Measurements from ENCODE around the gene MICAL1. TPM values are rescaled to one million over a fixed set of nuclear protein-coding genes. Genes with fewer than 3 reads are reported as not detected.
A peak's percentile ranks its signal among the peaks of the same experiment; 100 is the strongest.

MICAL1 gene
- total and polyA plus RNA-seq, 10 of the 15 experiments (the other 5 are each of a cell fraction or from before 2014, with no cell fraction given), result 0.32 to 71.6 (median 45.3) TPM

DNA sequence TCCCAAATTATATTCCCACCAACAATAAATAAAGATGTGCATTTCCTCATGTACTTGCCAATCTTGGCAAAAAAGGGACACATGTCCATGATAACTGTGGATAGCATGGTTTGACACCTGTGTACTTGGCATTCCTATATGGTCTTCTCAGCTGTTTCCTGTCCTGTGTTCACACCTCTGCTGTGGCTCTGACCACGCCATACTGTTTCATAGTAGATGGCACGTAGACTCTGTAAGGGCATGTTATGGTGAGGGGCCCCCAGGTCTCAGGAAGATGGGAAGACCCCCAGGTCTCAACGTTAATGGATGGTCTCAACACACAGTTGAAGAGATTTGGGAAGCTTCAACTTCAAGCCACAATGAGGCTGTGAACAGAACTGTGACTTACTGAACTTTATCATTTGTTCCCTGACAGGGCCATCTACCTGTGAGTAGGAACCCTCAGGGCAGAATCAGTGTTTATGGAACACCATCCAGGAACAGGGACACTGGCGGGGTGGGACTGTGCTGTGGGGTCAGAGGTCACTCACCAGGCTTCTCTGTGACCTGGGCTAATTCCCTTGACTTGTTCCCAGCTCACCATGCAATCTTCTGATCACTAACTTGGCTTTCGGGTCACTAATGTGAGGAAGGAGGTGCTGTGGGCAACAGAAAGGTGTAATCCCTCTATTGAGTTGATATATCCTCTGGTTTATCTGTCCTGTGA, 15.7 kb upstream of the MICAL1 start:
- Histone ChIP-seq H3K27me3 (replicated peaks in 1 of 2; ENCODE audit: control insufficient read depth in 2 of 2, insufficient read depth in 2 of 2, low read length in 1 of 2) (no peaks in the 10 kb centered on the region), H3K4me1 (ENCODE audit: control insufficient read depth, insufficient read depth, low read length) (peaks cover 28% of the 10 kb centered on the region), H3K4me3 (no peak overlapping the region), H2AFZ (ENCODE audit: control insufficient read depth, low read depth, low read length) (no peak overlapping the region), H3K4me2 (ENCODE audit: control insufficient read depth, insufficient read depth) (no peak overlapping the region), H3K79me2 (ENCODE audit: control insufficient read depth, insufficient read depth, low read length) (peaks cover 33% of the 10 kb centered on the region), H3K9me3 (replicated peaks; ENCODE audit: control insufficient read depth, insufficient read depth, low read length) (no peaks in the 10 kb centered on the region), H3K36me3 (ENCODE audit: control insufficient read depth in 2 of 2, insufficient read depth in 2 of 2, low read length in 1 of 2) (peaks cover 12 to 24% of the 10 kb centered on the region in 2 experiments), H3K27ac (ENCODE audit: control insufficient read depth, insufficient read depth) (peak overlapping the region; percentile 62), H4K20me1 (ENCODE audit: control insufficient read depth, insufficient read depth) (no peaks in the 10 kb centered on the region; the same call in 1 of the 2 replicates), H3K9ac (ENCODE audit: control insufficient read depth, insufficient read depth, low read length) (no peak overlapping the region)
- RAD21 ChIA-PET (ENCODE audit: unreplicated experiment), result interaction anchor here (1.8 to 2.5 kb wide), 2 partner anchors 11 to 20 kb away, joined by 6 to 12 read pairs; no protein-coding TSS in a partner anchor
- FAIRE-seq, result no peak
- 93% methylated on average over 5 of the region's 5 CpGs for WGBS (ENCODE audit: insufficient coverage, insufficient replicate concordance, low lambda C conversion rate, missing lambda C conversion rate)
- SMC1A ChIA-PET (ENCODE audit: uncharacterized antibody, unreplicated experiment), result interaction anchor here (0.6 to 3.0 kb wide), 4 partner anchors 8 to 100 kb away, joined by 3 to 16 read pairs (median 6); no protein-coding TSS in a partner anchor
- ATAC-seq, result no peak
- DNase-seq (ENCODE audit: low read depth, low spot score), result no peak
- POLR2A ChIA-PET, result interaction anchor here (0.6 to 1.0 kb wide), 2 partner anchors 15 to 105 kb away, joined by 3 to 4 read pairs; partner anchors contain the start of gene MICAL1
- no TSS peak for BruUV-seq (replicated peaks)
- intact Hi-C loops (cut with micrococcal nuclease; ENCODE audit: unreplicated experiment) (loop anchor here (10.0 kb wide), 1 partner anchor 714 kb away; the partner anchor contains the start of gene CDC40), in situ Hi-C loops (cut with MboI) (no loop called here)
- TF ChIP-seq RELA (IDR thresholded peaks at IDR 0.05; ENCODE audit: borderline replicate concordance, partially characterized antibody) (no peak), STAT1 (conservative IDR thresholded peaks at IDR 0.05) (no peak), LARP7 (IDR thresholded peaks at IDR 0.05) (no peak), BRCA1 (IDR thresholded peaks at IDR 0.05; ENCODE audit: low read depth, low read length) (no peak), SMAD5 (IDR thresholded peaks at IDR 0.05; ENCODE audit: low read depth) (no peak), SMAD1 (IDR thresholded peaks at IDR 0.05; ENCODE audit: low read depth, partially characterized antibody) (no peak), KAT2A (conservative IDR thresholded peaks at IDR 0.05; ENCODE audit: control insufficient read depth, low read depth, low read length) (no peak), NR2C2 (IDR thresholded peaks at IDR 0.05; ENCODE audit: borderline replicate concordance, control insufficient read depth, insufficient read length, low read depth) (no peak), IKZF1 (conservative IDR thresholded peaks at IDR 0.05) (0 out of 2 replicates have a peak, but pooled peaks have one; percentile 10), HDAC6 (IDR thresholded peaks at IDR 0.05; ENCODE audit: unreplicated experiment) (no peak), NR2F1 (conservative IDR thresholded peaks at IDR 0.05) (peak; percentile 27; the same call in 1 of the 2 replicates)
- TF ChIP-seq, protein P1, sequence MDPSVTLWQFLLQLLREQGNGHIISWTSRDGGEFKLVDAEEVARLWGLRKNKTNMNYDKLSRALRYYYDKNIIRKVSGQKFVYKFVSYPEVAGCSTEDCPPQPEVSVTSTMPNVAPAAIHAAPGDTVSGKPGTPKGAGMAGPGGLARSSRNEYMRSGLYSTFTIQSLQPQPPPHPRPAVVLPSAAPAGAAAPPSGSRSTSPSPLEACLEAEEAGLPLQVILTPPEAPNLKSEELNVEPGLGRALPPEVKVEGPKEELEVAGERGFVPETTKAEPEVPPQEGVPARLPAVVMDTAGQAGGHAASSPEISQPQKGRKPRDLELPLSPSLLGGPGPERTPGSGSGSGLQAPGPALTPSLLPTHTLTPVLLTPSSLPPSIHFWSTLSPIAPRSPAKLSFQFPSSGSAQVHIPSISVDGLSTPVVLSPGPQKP (IDR thresholded peaks at IDR 0.05; ENCODE audit: low read depth, low read length), result no peak
- CTCF ChIA-PET, result interaction anchor here (1.7 to 3.0 kb wide), 5 partner anchors 8 to 17 kb away, joined by 5 to 13 read pairs (median 7); partner anchors contain the start of gene ZBTB24

Data from GM12878 (cell line).